Keratinocyte (primary cell): ENCODE data around the gene TARBP1. TPM values are rescaled to one million over a fixed set of nuclear protein-coding genes. Genes with fewer than 3 reads are reported as not detected.

Experiments
- DNase-seq: peaks from one replicate; pipeline ENCODE4 v3.0.0-alpha.2; 2011; ENCODE audit warnings: low read depth, missing footprints, low spot score
- FAIRE-seq: peaks from 2 replicates; lab custom pipeline; 2011; peaks lifted over from hg19 to GRCh38; lab: Jason Lieb, UNC
- H2AFZ ChIP-seq: 2 replicates; pipeline ENCODE4 v1.6.0; 2012; ENCODE audit warnings: low read length, control low read depth, inconsistent platforms; ENCODE audit not compliant: control insufficient read depth
- H3K27ac ChIP-seq: 2 replicates; pipeline ENCODE4 v1.5.1; 2011; ENCODE audit warnings: low read length; ENCODE audit not compliant: control insufficient read depth, insufficient read depth
- H3K27me3 ChIP-seq: 3 replicates; pipeline ENCODE4 v1.6.0; 2011; ENCODE audit warnings: low read length; ENCODE audit not compliant: control insufficient read depth, insufficient read depth; ENCODE audit errors: extremely low read depth
- H3K36me3 ChIP-seq, 2 experiments: 2 replicates in 1 of 2; 3 replicates in 1 of 2; pipeline ENCODE4 v1.5.1; 2011; ENCODE audit warnings: low read length in 2 of 2, mild to moderate bottlenecking in 1 of 2; ENCODE audit not compliant: control insufficient read depth in 2 of 2, insufficient read depth in 2 of 2; ENCODE audit errors: extremely low read depth in 1 of 2
- H3K4me1 ChIP-seq: 3 replicates; pipeline ENCODE4 v1.5.1; 2011; ENCODE audit warnings: low read length; ENCODE audit not compliant: control insufficient read depth, insufficient read depth; ENCODE audit errors: extremely low read depth
- H3K4me2 ChIP-seq: 3 replicates; pipeline ENCODE4 v1.6.0; 2011; ENCODE audit warnings: low read depth, low read length; ENCODE audit not compliant: control insufficient read depth, insufficient read depth; ENCODE audit errors: extremely low read depth
- H3K4me3 ChIP-seq, 3 experiments: fragments of 200-600 bp in 1 of 3; sonication (generic) in 1 of 3; 2 replicates in 2 of 3; 3 replicates in 1 of 3; pipeline ENCODE4 v1.5.1; 2011 to 2016; ENCODE audit warnings: low read length in 3 of 3, mild to moderate bottlenecking in 3 of 3, control low read depth in 2 of 3, inconsistent platforms in 1 of 3, low read depth in 1 of 3, mixed read lengths in 1 of 3, mixed run types in 1 of 3, moderate library complexity in 1 of 3; ENCODE audit not compliant: control insufficient read depth in 2 of 3, insufficient read depth in 2 of 3; ENCODE audit errors: extremely low read depth in 1 of 3
- H3K79me2 ChIP-seq: 2 replicates; pipeline ENCODE4 v1.6.0; 2012; ENCODE audit warnings: low read length; ENCODE audit not compliant: control insufficient read depth, insufficient read depth
- H3K9ac ChIP-seq: 3 replicates; pipeline ENCODE4 v1.6.0; 2011; ENCODE audit warnings: low read length; ENCODE audit not compliant: control insufficient read depth, insufficient read depth; ENCODE audit errors: extremely low read depth
- H3K9me1 ChIP-seq: 3 replicates; pipeline ENCODE4 v1.6.0; 2011; ENCODE audit warnings: low read length; ENCODE audit not compliant: control insufficient read depth, insufficient read depth; ENCODE audit errors: extremely low read depth
- H3K9me3 ChIP-seq: 2 replicates; pipeline ENCODE4 v1.5.1; 2012; ENCODE audit warnings: low read depth, low read length; ENCODE audit not compliant: control insufficient read depth
- H4K20me1 ChIP-seq: 3 replicates; pipeline ENCODE4 v1.6.0; 2011; ENCODE audit warnings: low read length; ENCODE audit not compliant: control insufficient read depth, insufficient read depth; ENCODE audit errors: extremely low read depth
- CTCF ChIP-seq, 3 experiments: IDR thresholded peaks in 1 of 3; conservative IDR thresholded peaks in 1 of 3; optimal IDR thresholded peaks in 1 of 3; 2 replicates in 2 of 3; 3 replicates in 1 of 3; pipeline versions ENCODE3 to v1.5.1; 2011; ENCODE audit warnings: low read length in 3 of 3, mild to moderate bottlenecking in 3 of 3, moderate library complexity in 2 of 3, control low read depth in 1 of 3, inconsistent platforms in 1 of 3; ENCODE audit not compliant: insufficient read depth in 2 of 3; ENCODE audit errors: extremely low read depth in 1 of 3
- EZH2 ChIP-seq: IDR thresholded peaks from one replicate; pipeline ENCODE4 v1.6.1; 2012; ENCODE audit warnings: inconsistent platforms, mild to moderate bottlenecking, low read length, moderate library complexity
- dilution Hi-C: fragments of 300-500 bp; cut with MboI; formaldehyde crosslinking; loops from one replicate; pipeline ENCODE4 v1.7.0; 2020; ENCODE audit warnings: low sequenced_read_pairs; ENCODE audit not compliant: extremely low pct_ligation_motif_present
- polyA plus RNA-seq, 5 experiments: library from polyadenylated mRNA; depleted of rRNA in 3 of 5; stranded (reverse) in 3 of 5; stranded (forward) in 1 of 5; unstranded in 1 of 5; fragments of >200 nt; gene quantifications; 1 replicate in 1 of 5; 2 replicates in 3 of 5; 3 replicates in 1 of 5; pipeline versions ENCODE4 v1.2.1 to v1.2.3, GENCODE V29; 2011 to 2012; ENCODE audit warnings: missing spikeins in 2 of 5, low read depth in 1 of 5, low replicate concordance in 1 of 5

The TARBP1 gene
- polyA plus RNA-seq, 1 donor (not counting 4 experiments of a cell fraction or from before 2014, with no cell fraction given): 28.7 TPM

GRCh38 chr1:234503193-234504050 is 24.4 kb upstream of the TARBP1 start:
- Histone ChIP-seq H3K27ac (no peak overlapping the region), H3K9ac (no peak overlapping the region), H4K20me1 (no peaks in the 10 kb centered on the region), H2AFZ (no peak overlapping the region), H3K4me3 (no peak overlapping the region), H3K9me1 (no peaks in the 10 kb centered on the region), H3K4me2 (no peak overlapping the region), H3K36me3 (no peaks in the 10 kb centered on the region), H3K9me3 (no peaks in the 10 kb centered on the region), H3K79me2 (no peaks in the 10 kb centered on the region), H3K4me1 (peaks cover 38% of the 10 kb centered on the region), H3K27me3 (no peaks in the 10 kb centered on the region)
- TF ChIP-seq EZH2 (no peak), CTCF (optimal IDR thresholded peaks at IDR 0.05 in 1 of 3, IDR thresholded peaks at IDR 0.05 in 1 of 3, conservative IDR thresholded peaks at IDR 0.05 in 1 of 3; ENCODE audit: extremely low read depth in 1 of 3, insufficient read depth in 2 of 3, low read length in 3 of 3) (no peak)
- DNase-seq: no peak
- dilution Hi-C loops: no loop called here
- FAIRE-seq: no peak

- Histone ChIP-seq H3K27ac (no peak overlapping the region), H2AFZ (no peak overlapping the region), H3K4me2 (no peak overlapping the region), H4K20me1 (no peaks in the 10 kb centered on the region), H3K27me3 (no peaks in the 10 kb centered on the region), H3K4me3 (no peak overlapping the region), H3K9ac (no peak overlapping the region), H3K79me2 (no peaks in the 10 kb centered on the region), H3K4me1 (peaks cover 38% of the 10 kb centered on the region), H3K9me1 (no peaks in the 10 kb centered on the region), H3K36me3 (no peaks in the 10 kb centered on the region), H3K9me3 (no peaks in the 10 kb centered on the region)
- FAIRE-seq: no peak
- dilution Hi-C loops: no loop called here
- TF ChIP-seq EZH2: no peak
- TF ChIP-seq CTCF (optimal IDR thresholded peaks at IDR 0.05 in 1 of 3, IDR thresholded peaks at IDR 0.05 in 1 of 3, conservative IDR thresholded peaks at IDR 0.05 in 1 of 3; ENCODE audit: extremely low read depth in 1 of 3, insufficient read depth in 2 of 3, low read length in 3 of 3): no peak
- no peak for DNase-seq
Measured at GRCh38 chr1:234502785-234503184, 23.8 kb upstream of the TARBP1 start.
